K562 (cell line): ENCODE results near the gene RABIF. TPM values are rescaled to one million over a fixed set of nuclear protein-coding genes. Genes with fewer than 3 reads are reported as not detected.

Source experiments
- ARHGAP35 ChIP-seq: fragments of 450-650 bp; IDR thresholded peaks from 2 replicates; pipeline ENCODE4 v1.6.1; 2018; ENCODE audit not compliant: partially characterized antibody
- CBX3 ChIP-seq, 2 experiments: IDR thresholded peaks; 1 replicate in 1 of 2; 2 replicates in 1 of 2; pipeline ENCODE4 v1.6.1; 2012; ENCODE audit warnings: inconsistent platforms in 2 of 2, low read length in 2 of 2, borderline replicate concordance in 1 of 2, control low read depth in 1 of 2
- CREB3L1 ChIP-seq: fragments of 450-650 bp; IDR thresholded peaks from 2 replicates; pipeline ENCODE4 v1.6.1; 2014; ENCODE audit warnings: low read depth, mild to moderate bottlenecking, moderate library complexity, borderline replicate concordance
- CTBP1 ChIP-seq: fragments of 450-650 bp; IDR thresholded peaks from 2 replicates; pipeline ENCODE4 v1.6.1; 2016; ENCODE audit warnings: borderline replicate concordance
- CTCFL ChIP-seq: IDR thresholded peaks from 2 replicates; pipeline ENCODE4 v1.6.1; 2011; ENCODE audit warnings: borderline replicate concordance, low read depth, mild to moderate bottlenecking, moderate library complexity, low read length; ENCODE audit not compliant: insufficient read depth, poor library complexity, severe bottlenecking
- DACH1 ChIP-seq: fragments of 450-650 bp; IDR thresholded peaks from 2 replicates; pipeline ENCODE4 v1.6.1; 2018; ENCODE audit not compliant: partially characterized antibody
- MAX ChIP-seq: sonication (generic); formaldehyde crosslinking; IDR thresholded peaks from 2 replicates; pipeline ENCODE4 v1.9.0; 2022; ENCODE audit warnings: mild to moderate bottlenecking, missing genetic modification reagents
- MTA3 ChIP-seq: fragments of 450-650 bp; formaldehyde crosslinking; IDR thresholded peaks from 2 replicates; pipeline ENCODE4 v1.6.1; 2017; ENCODE audit warnings: mild to moderate bottlenecking, borderline replicate concordance
- RBM39 ChIP-seq: fragments of 200-400 bp; formaldehyde crosslinking; optimal IDR thresholded peaks from 2 replicates; pipeline ENCODE3; 2018; ENCODE audit warnings: low read depth, low read length
- RNF219 ChIP-seq: fragments of 250-450 bp; sonication (Bioruptor Pico); IDR thresholded peaks from 2 replicates; pipeline ENCODE4 v1.5.0; 2022; ENCODE audit warnings: mild to moderate bottlenecking
- SIN3B ChIP-seq: fragments of 450-650 bp; IDR thresholded peaks from 2 replicates; pipeline ENCODE4 v1.6.1; 2017; ENCODE audit warnings: low read depth, mild to moderate bottlenecking, moderate library complexity
- STAT5B ChIP-seq: fragments of 250-450 bp; sonication (Bioruptor Pico); IDR thresholded peaks from 2 replicates; pipeline ENCODE4 v1.8.0; 2021; ENCODE audit warnings: mild to moderate bottlenecking, inconsistent platforms
- ZKSCAN3 ChIP-seq: fragments of 250-450 bp; sonication (Bioruptor Pico); IDR thresholded peaks from 2 replicates; pipeline ENCODE4 v1.4.0; 2020
- ZNF347 ChIP-seq: fragments of 450-650 bp; formaldehyde crosslinking; IDR thresholded peaks from 2 replicates; pipeline ENCODE4 v1.4.0; 2020; ENCODE audit warnings: low read depth, mild to moderate bottlenecking, moderate library complexity
- ZNF551 ChIP-seq: fragments of 250-450 bp; sonication (Bioruptor Pico); IDR thresholded peaks from 2 replicates; pipeline ENCODE4 v1.5.0; 2021; ENCODE audit warnings: mild to moderate bottlenecking, moderate library complexity
- ZNF609 ChIP-seq: sonication (generic); formaldehyde crosslinking; IDR thresholded peaks from 2 replicates; pipeline ENCODE4 v1.8.1; 2023; ENCODE audit warnings: missing genetic modification reagents, mild to moderate bottlenecking, borderline replicate concordance
- polyA plus RNA-seq, 8 experiments: library from polyadenylated mRNA; depleted of rRNA in 4 of 8; stranded (reverse) in 5 of 8; unstranded in 3 of 8; fragments of >200 nt; fragmentation: Nextera tagmentation in 2 of 8; fragmentation: Illumina TruSeq in 1 of 8; extraction: Ambion mirVana in 2 of 8; extraction: Trizol in 1 of 8; gene quantifications; 2 replicates each; pipeline versions ENCODE4 v1.2.1 to v1.2.3, GENCODE V29; 2011 to 2014; ENCODE audit warnings: inconsistent platforms in 1 of 8, missing spikeins in 1 of 8
- total RNA-seq, 7 experiments: library from RNA; depleted of rRNA in 6 of 7; stranded (reverse); fragments of >200 nt in 6 of 7; fragmentation: Illumina TruSeq in 2 of 7; extraction: Trizol in 2 of 7; gene quantifications; 2 replicates each; pipeline versions ENCODE4 v1.2.1 to v1.2.3, GENCODE V29; 2011 to 2021; ENCODE audit warnings: low replicate concordance in 1 of 7

The RABIF gene
- total and polyA plus RNA-seq, 9 of the 15 experiments (the other 6 are each of a cell fraction or from before 2014, with no cell fraction given) = 7.4 to 20.1 (median 11.0) TPM

- TF ChIP-seq ZNF609 (CRISPR knock-in tag) (no peak), SIN3B (no peak), ARHGAP35 (no peak), RNF219 (CRISPR knock-in tag) (no peak), ZNF551 (CRISPR knock-in tag) (no peak), MTA3 (0 out of 2 replicates have a peak, but pooled peaks have one; percentile 22), CTCFL (peak; percentile 55), CREB3L1 (no peak), CBX3 (IDR thresholded peaks at IDR 0.05; ENCODE audit: borderline replicate concordance in 1 of 2, low read length in 2 of 2) (peak in 1 of 2 experiments; percentile 81; a peak in 2 of 3 replicates), ZKSCAN3 (CRISPR knock-in tag) (no peak), ZNF347 (no peak), RBM39 (no peak), DACH1 (no peak), MAX (peak; percentile 65), STAT5B (no peak), CTBP1 (peak; percentile 36; the same call in 1 of the 2 replicates)
Observed at GRCh38 chr1:202852163-202852904, 36.6 kb downstream of the RABIF start (continued).
